Measurements from ENCODE around the gene GTF2IRD1.

GTF2IRD1 gene

GRCh38 chr7:74573512-74573911 is 119.8 kb downstream of the GTF2IRD1 start:
- Histone ChIP-seq H3K4me3 (ENCODE audit: low read depth in 1 of 2, low read length in 2 of 2) (no peak overlapping the region), H3K27me3 (ENCODE audit: low read depth, low read length) (no peaks in the 10 kb centered on the region), H3K36me3 (ENCODE audit: control insufficient read depth in 1 of 2, insufficient read depth in 2 of 2, low read length in 2 of 2) (no peaks in the 10 kb centered on the region), H3K27ac (ENCODE audit: low read length) (no peak overlapping the region), H3K4me1 (ENCODE audit: control insufficient read depth in 1 of 2, insufficient read depth in 2 of 2, low read length in 2 of 2) (no peaks in the 10 kb centered on the region), H3K9me3 (ENCODE audit: control insufficient read depth in 1 of 2, low read length in 2 of 2) (no peaks in the 10 kb centered on the region)

GRCh38 chr7:74575083-74575784 is 121.5 kb downstream of the GTF2IRD1 start:
- peaks cover 0 to 4% of the 10 kb centered on the region in 2 donors for H3K4me1 ChIP-seq (ENCODE audit: control insufficient read depth in 1 of 2, insufficient read depth in 2 of 2, low read length in 2 of 2)
- H3K27ac ChIP-seq (ENCODE audit: low read length): no peak overlapping the region
- H3K9me3 ChIP-seq (ENCODE audit: control insufficient read depth in 1 of 2, low read length in 2 of 2): no peaks in the 10 kb centered on the region
- H3K36me3 ChIP-seq (ENCODE audit: control insufficient read depth in 1 of 2, insufficient read depth in 2 of 2, low read length in 2 of 2): no peaks in the 10 kb centered on the region
- H3K4me3 ChIP-seq (ENCODE audit: low read depth in 1 of 2, low read length in 2 of 2): no peak overlapping the region
- H3K27me3 ChIP-seq (ENCODE audit: low read depth, low read length): no peaks in the 10 kb centered on the region

GRCh38 chr7:74575811-74576210 is 122.1 kb downstream of the GTF2IRD1 start:
- Histone ChIP-seq H3K27ac (ENCODE audit: low read length) (no peak overlapping the region), H3K4me1 (ENCODE audit: control insufficient read depth in 1 of 2, insufficient read depth in 2 of 2, low read length in 2 of 2) (peaks cover 0 to 4% of the 10 kb centered on the region in 2 donors), H3K4me3 (ENCODE audit: low read depth in 1 of 2, low read length in 2 of 2) (no peak overlapping the region), H3K9me3 (ENCODE audit: control insufficient read depth in 1 of 2, low read length in 2 of 2) (no peaks in the 10 kb centered on the region), H3K27me3 (ENCODE audit: low read depth, low read length) (no peaks in the 10 kb centered on the region), H3K36me3 (ENCODE audit: control insufficient read depth in 1 of 2, insufficient read depth in 2 of 2, low read length in 2 of 2) (no peaks in the 10 kb centered on the region)

GRCh38 chr7:74579800-74580685 is 126.3 kb downstream of the GTF2IRD1 start:
- peak overlapping the region; percentile 45 for H3K27ac ChIP-seq (ENCODE audit: low read length)
- no peaks in the 10 kb centered on the region for H3K36me3 ChIP-seq (ENCODE audit: control insufficient read depth in 1 of 2, insufficient read depth in 2 of 2, low read length in 2 of 2)
- peaks cover 0 to 4% of the 10 kb centered on the region in 2 donors for H3K4me1 ChIP-seq (ENCODE audit: control insufficient read depth in 1 of 2, insufficient read depth in 2 of 2, low read length in 2 of 2)
- no peak overlapping the region for H3K4me3 ChIP-seq (ENCODE audit: low read depth in 1 of 2, low read length in 2 of 2)
- H3K9me3 ChIP-seq (ENCODE audit: control insufficient read depth in 1 of 2, low read length in 2 of 2): no peaks in the 10 kb centered on the region
- H3K27me3 ChIP-seq (ENCODE audit: low read depth, low read length): no peaks in the 10 kb centered on the region

- Histone ChIP-seq H3K9me3 (ENCODE audit: control insufficient read depth in 1 of 2, low read length in 2 of 2) (no peaks in the 10 kb centered on the region), H3K4me3 (ENCODE audit: low read depth in 1 of 2, low read length in 2 of 2) (no peak overlapping the region), H3K27ac (ENCODE audit: low read length) (no peak overlapping the region), H3K36me3 (ENCODE audit: control insufficient read depth in 1 of 2, insufficient read depth in 2 of 2, low read length in 2 of 2) (no peaks in the 10 kb centered on the region), H3K27me3 (ENCODE audit: low read depth, low read length) (no peaks in the 10 kb centered on the region), H3K4me1 (ENCODE audit: control insufficient read depth in 1 of 2, insufficient read depth in 2 of 2, low read length in 2 of 2) (peaks cover 0 to 13% of the 10 kb centered on the region in 2 donors)
Observed at GRCh38 chr7:74581916-74582440, 128.3 kb downstream of the GTF2IRD1 start.

GRCh38 chr7:74582447-74583039 is 128.8 kb downstream of the GTF2IRD1 start:
- Histone ChIP-seq H3K4me3 (ENCODE audit: low read depth in 1 of 2, low read length in 2 of 2) (no peak overlapping the region), H3K9me3 (ENCODE audit: control insufficient read depth in 1 of 2, low read length in 2 of 2) (no peaks in the 10 kb centered on the region), H3K4me1 (ENCODE audit: control insufficient read depth in 1 of 2, insufficient read depth in 2 of 2, low read length in 2 of 2) (peaks cover 0 to 19% of the 10 kb centered on the region in 2 donors), H3K27ac (ENCODE audit: low read length) (no peak overlapping the region), H3K27me3 (ENCODE audit: low read depth, low read length) (no peaks in the 10 kb centered on the region), H3K36me3 (ENCODE audit: control insufficient read depth in 1 of 2, insufficient read depth in 2 of 2, low read length in 2 of 2) (no peaks in the 10 kb centered on the region)

- Histone ChIP-seq H3K4me1 (ENCODE audit: control insufficient read depth in 1 of 2, insufficient read depth in 2 of 2, low read length in 2 of 2) (peaks cover 0 to 22% of the 10 kb centered on the region in 2 donors), H3K27me3 (ENCODE audit: low read depth, low read length) (no peaks in the 10 kb centered on the region), H3K36me3 (ENCODE audit: control insufficient read depth in 1 of 2, insufficient read depth in 2 of 2, low read length in 2 of 2) (no peaks in the 10 kb centered on the region), H3K4me3 (ENCODE audit: low read depth in 1 of 2, low read length in 2 of 2) (no peak overlapping the region), H3K9me3 (ENCODE audit: control insufficient read depth in 1 of 2, low read length in 2 of 2) (no peaks in the 10 kb centered on the region), H3K27ac (ENCODE audit: low read length) (no peak overlapping the region)
Observed at GRCh38 chr7:74583630-74584029, 129.9 kb downstream of the GTF2IRD1 start.

GRCh38 chr7:74584160-74584954 is 130.7 kb downstream of the GTF2IRD1 start:
- Histone ChIP-seq H3K9me3 (ENCODE audit: control insufficient read depth in 1 of 2, low read length in 2 of 2) (no peaks in the 10 kb centered on the region), H3K27ac (ENCODE audit: low read length) (no peak overlapping the region), H3K36me3 (ENCODE audit: control insufficient read depth in 1 of 2, insufficient read depth in 2 of 2, low read length in 2 of 2) (no peaks in the 10 kb centered on the region), H3K4me3 (ENCODE audit: low read depth in 1 of 2, low read length in 2 of 2) (no peak overlapping the region), H3K4me1 (ENCODE audit: control insufficient read depth in 1 of 2, insufficient read depth in 2 of 2, low read length in 2 of 2) (peaks cover 0 to 22% of the 10 kb centered on the region in 2 donors), H3K27me3 (ENCODE audit: low read depth, low read length) (no peaks in the 10 kb centered on the region)

- Histone ChIP-seq H3K27me3 (ENCODE audit: low read depth, low read length) (no peaks in the 10 kb centered on the region), H3K27ac (ENCODE audit: low read length) (no peak overlapping the region), H3K9me3 (ENCODE audit: control insufficient read depth in 1 of 2, low read length in 2 of 2) (no peaks in the 10 kb centered on the region), H3K4me1 (ENCODE audit: control insufficient read depth in 1 of 2, insufficient read depth in 2 of 2, low read length in 2 of 2) (peaks cover 0 to 18% of the 10 kb centered on the region in 2 donors), H3K36me3 (ENCODE audit: control insufficient read depth in 1 of 2, insufficient read depth in 2 of 2, low read length in 2 of 2) (peaks cover 0 to 5% of the 10 kb centered on the region in 2 donors), H3K4me3 (ENCODE audit: low read depth in 1 of 2, low read length in 2 of 2) (no peak overlapping the region)
Observed at GRCh38 chr7:74585844-74586243, 132.1 kb downstream of the GTF2IRD1 start.

GRCh38 chr7:74586258-74587175 is 132.8 kb downstream of the GTF2IRD1 start:
- H3K4me1 ChIP-seq (ENCODE audit: control insufficient read depth in 1 of 2, insufficient read depth in 2 of 2, low read length in 2 of 2): peaks cover 0 to 18% of the 10 kb centered on the region in 2 donors
- H3K9me3 ChIP-seq (ENCODE audit: control insufficient read depth in 1 of 2, low read length in 2 of 2): no peaks in the 10 kb centered on the region
- H3K36me3 ChIP-seq (ENCODE audit: control insufficient read depth in 1 of 2, insufficient read depth in 2 of 2, low read length in 2 of 2): peaks cover 0 to 6% of the 10 kb centered on the region in 2 donors
- H3K27me3 ChIP-seq (ENCODE audit: low read depth, low read length): no peaks in the 10 kb centered on the region
- no peak overlapping the region for H3K27ac ChIP-seq (ENCODE audit: low read length)
- no peak overlapping the region for H3K4me3 ChIP-seq (ENCODE audit: low read depth in 1 of 2, low read length in 2 of 2)

Measured in muscle layer of duodenum (tissue), 2 donors.